ENCODE measurements around the gene MTFR2. TPM values are rescaled to one million over a fixed set of nuclear protein-coding genes. Genes with fewer than 3 reads are reported as not detected.

MTFR2 gene
- total RNA-seq, 1 donor from 2014 or later: 5.7 TPM

- Mint-ChIP-seq H3K4me1 (peaks cover 13% of the 10 kb centered on the region), H3K9me3 (no peaks in the 10 kb centered on the region), H3K27me3 (ENCODE audit: low read depth) (no peaks in the 10 kb centered on the region), H3K4me3 (no peak overlapping the region), H3K27ac (ENCODE audit: unreplicated experiment) (no peak overlapping the region), H3K36me3 (ENCODE audit: low read depth) (no peaks in the 10 kb centered on the region)
- TF ChIP-seq CTCF (conservative IDR thresholded peaks at IDR 0.05): no peak
- DNase-seq (ENCODE audit: low read depth, low spot score): no peak
These were observed 63.7 kb downstream of the MTFR2 start for GRCh38 chr6:136186363-136186762.

- Mint-ChIP-seq H3K27ac (ENCODE audit: unreplicated experiment) (no peak overlapping the region), H3K9me3 (no peaks in the 10 kb centered on the region), H3K36me3 (ENCODE audit: low read depth) (no peaks in the 10 kb centered on the region), H3K4me1 (peaks cover 22% of the 10 kb centered on the region), H3K27me3 (ENCODE audit: low read depth) (no peaks in the 10 kb centered on the region), H3K4me3 (no peak overlapping the region)
- no peak for TF ChIP-seq CTCF (conservative IDR thresholded peaks at IDR 0.05)
- DNase-seq (ENCODE audit: low read depth, low spot score): no peak
These were observed 65.4 kb downstream of the MTFR2 start for GRCh38 chr6:136184738-136185137.

GRCh38 chr6:136181861-136182260 lies 68.2 kb downstream of the MTFR2 start:
- no peak for TF ChIP-seq CTCF (conservative IDR thresholded peaks at IDR 0.05)
- Mint-ChIP-seq H3K9me3 (no peaks in the 10 kb centered on the region), H3K4me1 (peaks cover 22% of the 10 kb centered on the region), H3K36me3 (ENCODE audit: low read depth) (no peaks in the 10 kb centered on the region), H3K27me3 (ENCODE audit: low read depth) (no peaks in the 10 kb centered on the region), H3K4me3 (peak overlapping the region; percentile 22), H3K27ac (ENCODE audit: unreplicated experiment) (peak overlapping the region; percentile 59)
- no peak for DNase-seq (ENCODE audit: low read depth, low spot score)

GRCh38 chr6:136181512-136181833 lies 68.6 kb downstream of the MTFR2 start:
- Mint-ChIP-seq H3K4me1 (peaks cover 22% of the 10 kb centered on the region), H3K36me3 (ENCODE audit: low read depth) (no peaks in the 10 kb centered on the region), H3K9me3 (no peaks in the 10 kb centered on the region), H3K27me3 (ENCODE audit: low read depth) (no peaks in the 10 kb centered on the region), H3K4me3 (peak overlapping the region; percentile 22), H3K27ac (ENCODE audit: unreplicated experiment) (no peak overlapping the region)
- no peak for TF ChIP-seq CTCF (conservative IDR thresholded peaks at IDR 0.05)
- DNase-seq (ENCODE audit: low read depth, low spot score): no peak

Other genes with a start within 250 kb of the MTFR2 start
- 253 and 266 TPM in 2 replicates for gene BCLAF1, start 39.5 kb upstream of the MTFR2 start, total RNA-seq